ENCODE results near the gene ENTPD7.
A peak's percentile ranks its signal among the peaks of the same experiment; 100 is the strongest.

The ENTPD7 gene

GRCh38 chr10:99648717-99649116 lies 10.6 kb upstream of the ENTPD7 start:
- DNase-seq (ENCODE audit: low spot score): no peak

GRCh38 chr10:99652800-99653390 lies 6.4 kb upstream of the ENTPD7 start:
- DNase-seq (ENCODE audit: low spot score): no peak

- no peak for DNase-seq (ENCODE audit: low spot score)
These were observed 4.7 kb upstream of the ENTPD7 start for GRCh38 chr10:99654390-99655175.

GRCh38 chr10:99656199-99657064 lies 2.9 kb upstream of the ENTPD7 start:
- no peak for DNase-seq (ENCODE audit: low spot score)

DNA sequence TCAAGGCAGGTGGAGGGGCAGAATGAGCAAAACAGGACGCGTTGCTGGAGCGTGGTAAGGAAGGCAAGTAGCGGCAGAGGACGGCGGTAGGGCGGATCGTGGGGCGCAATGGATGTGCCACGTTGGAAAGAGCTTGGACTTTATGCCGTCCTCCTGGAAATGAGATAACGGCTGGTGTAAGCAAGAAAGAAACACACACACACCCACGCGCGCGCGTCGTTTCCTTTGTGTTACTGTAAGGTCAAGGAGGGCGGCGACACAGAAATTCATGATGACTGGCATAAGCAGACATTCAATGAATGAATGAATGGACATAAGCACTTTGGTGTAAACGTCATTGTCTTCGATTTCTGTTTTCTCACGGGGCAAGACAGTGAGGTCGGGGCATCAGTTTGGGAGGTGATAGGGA lies 683 bp upstream of the ENTPD7 start:
- DNase-seq (ENCODE audit: low spot score): peak; percentile 6

DNA sequence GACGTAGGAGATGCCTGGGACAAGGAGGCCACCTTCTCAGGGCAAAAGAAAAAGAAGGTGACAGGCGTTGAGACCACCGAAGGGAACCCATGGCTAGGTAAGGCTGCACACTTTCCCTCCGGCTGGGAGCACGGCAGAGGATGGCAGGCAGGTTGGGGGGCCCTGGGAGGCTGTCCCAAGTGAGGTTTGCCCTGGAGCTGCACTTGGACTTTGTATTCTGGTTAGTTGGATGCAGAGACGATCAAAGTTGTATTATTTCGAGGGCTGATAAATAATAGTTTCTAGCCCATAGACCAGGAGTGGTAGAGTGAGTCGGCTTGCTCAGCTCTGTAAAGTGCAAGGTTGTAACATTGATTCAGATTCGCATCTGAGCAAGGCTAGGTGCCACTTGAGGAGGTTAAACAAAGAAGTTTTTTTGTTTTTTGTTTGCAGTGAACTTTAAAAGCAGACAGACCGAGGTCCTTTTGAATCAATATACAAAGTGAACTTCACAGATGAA lies 608 bp downstream of the ENTPD7 start:
- DNase-seq (ENCODE audit: low spot score): peak; percentile 7

GRCh38 chr10:99660662-99661376 lies 1.5 kb downstream of the ENTPD7 start:
- peak; percentile 12 for DNase-seq (ENCODE audit: low spot score)

DNA sequence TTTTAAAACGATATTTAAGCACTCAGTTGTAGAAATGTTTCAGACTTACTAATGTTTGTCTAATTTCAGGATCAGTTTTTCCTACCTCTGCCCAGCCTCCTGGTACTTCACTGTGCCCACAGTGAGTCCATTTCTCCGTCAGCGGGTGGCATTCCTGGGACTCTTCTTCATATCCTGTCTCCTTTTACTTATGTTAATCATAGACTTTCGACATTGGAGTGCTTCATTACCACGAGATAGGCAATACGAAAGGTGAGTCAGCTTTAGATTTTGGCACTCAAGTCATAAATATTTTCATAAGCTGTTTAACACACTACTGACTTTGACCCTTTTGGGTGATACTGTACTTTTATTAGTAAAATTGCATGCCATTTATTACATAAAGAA lies 2.1 kb downstream of the ENTPD7 start:
- peak; percentile 67 for DNase-seq (ENCODE audit: low spot score)

GRCh38 chr10:99665304-99665703 lies 6.0 kb downstream of the ENTPD7 start:
- DNase-seq (ENCODE audit: low spot score): no peak

GRCh38 chr10:99667108-99667751 lies 7.9 kb downstream of the ENTPD7 start:
- peak; percentile 65 for DNase-seq (ENCODE audit: low spot score)

- DNase-seq (ENCODE audit: low spot score): no peak
These were observed 12.1 kb downstream of the ENTPD7 start for GRCh38 chr10:99671386-99671785.

GRCh38 chr10:99672884-99673283 lies 13.6 kb downstream of the ENTPD7 start:
- DNase-seq (ENCODE audit: low spot score): no peak

DNA sequence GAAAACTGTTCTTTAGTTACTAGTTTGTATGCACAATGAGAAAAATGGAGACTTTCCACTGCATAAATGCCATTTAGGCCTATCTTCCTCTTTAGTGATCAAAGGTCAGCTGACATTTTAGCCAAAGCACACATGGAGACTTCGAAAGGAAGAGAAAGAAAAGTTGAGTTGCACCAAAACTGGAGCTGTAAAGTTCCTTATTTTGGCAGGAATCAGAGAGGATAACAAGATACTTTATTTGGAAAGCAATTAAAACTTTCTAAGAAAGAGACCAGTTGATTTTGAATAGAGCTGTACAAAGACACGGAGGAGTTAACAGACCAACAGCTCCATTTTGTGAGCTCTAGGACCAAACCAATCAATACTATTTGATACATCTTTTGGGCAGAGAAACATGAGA lies 14.2 kb downstream of the ENTPD7 start:
- DNase-seq (ENCODE audit: low spot score): no peak

- no peak for DNase-seq (ENCODE audit: low spot score)
These were observed 15.5 kb downstream of the ENTPD7 start for GRCh38 chr10:99674762-99675161.

DNA sequence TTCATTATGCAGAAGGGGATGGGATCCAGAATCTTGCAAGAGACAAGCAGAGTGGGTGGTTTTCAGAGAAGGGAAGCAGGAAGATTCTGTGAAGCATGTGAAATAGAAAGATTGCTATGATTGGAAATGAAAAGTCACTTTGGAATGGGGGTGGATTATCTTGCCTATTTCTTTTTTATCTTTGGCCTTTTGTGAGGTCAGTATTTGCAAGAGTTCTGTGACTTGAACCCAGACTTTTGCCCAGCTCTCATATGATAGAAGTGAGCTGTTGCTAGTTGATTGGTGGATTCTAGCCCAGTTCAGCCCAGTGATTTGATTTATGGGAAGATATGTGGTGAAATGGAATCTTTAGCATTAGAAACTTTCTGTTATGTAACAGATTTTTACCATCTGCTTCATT lies 17.1 kb downstream of the ENTPD7 start:
- peak; percentile 58 for DNase-seq (ENCODE audit: low spot score)

GRCh38 chr10:99676895-99677294 lies 17.6 kb downstream of the ENTPD7 start:
- no peak for DNase-seq (ENCODE audit: low spot score)

DNA sequence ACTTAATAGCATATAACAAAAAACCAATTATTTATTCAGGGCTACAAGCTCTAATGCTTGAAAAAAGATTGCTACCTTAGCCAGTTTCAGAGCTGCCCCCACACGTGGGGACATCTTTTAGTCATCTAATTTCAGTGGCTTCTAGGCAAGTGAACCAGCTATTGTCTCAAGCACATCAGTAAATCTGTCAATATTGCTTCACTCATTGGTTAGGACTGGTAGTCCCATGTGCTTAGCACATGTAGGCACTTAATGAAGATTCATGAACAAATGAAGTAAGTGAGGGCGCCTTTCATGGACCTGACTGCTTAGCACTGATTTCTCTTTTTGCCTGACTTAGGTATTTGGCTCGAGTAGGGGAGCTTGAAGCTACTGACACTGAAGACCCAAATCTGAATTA lies 19.6 kb downstream of the ENTPD7 start:
- DNase-seq (ENCODE audit: low spot score): no peak

- no peak for DNase-seq (ENCODE audit: low spot score)
These were observed 22.2 kb downstream of the ENTPD7 start for GRCh38 chr10:99681553-99681952.

DNA sequence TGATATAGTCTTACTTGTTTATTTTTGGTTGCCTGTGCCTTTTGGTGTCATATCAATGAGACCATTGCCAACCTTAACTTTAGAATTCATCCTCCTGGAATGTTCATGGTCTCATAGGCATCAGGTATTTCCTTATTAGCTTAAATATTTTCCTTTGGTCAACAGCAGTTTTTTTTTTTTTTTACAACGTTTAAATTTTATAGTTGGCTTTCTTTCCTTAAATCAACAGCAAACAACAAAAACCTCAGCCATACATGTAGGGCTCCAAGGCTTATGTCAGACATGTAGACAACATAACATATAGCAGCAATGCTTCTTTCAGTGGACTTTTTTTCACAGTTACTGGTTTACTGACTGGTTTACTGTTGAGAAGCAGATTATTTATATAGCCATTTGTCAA lies 22.7 kb downstream of the ENTPD7 start:
- DNase-seq (ENCODE audit: low spot score): no peak

DNA sequence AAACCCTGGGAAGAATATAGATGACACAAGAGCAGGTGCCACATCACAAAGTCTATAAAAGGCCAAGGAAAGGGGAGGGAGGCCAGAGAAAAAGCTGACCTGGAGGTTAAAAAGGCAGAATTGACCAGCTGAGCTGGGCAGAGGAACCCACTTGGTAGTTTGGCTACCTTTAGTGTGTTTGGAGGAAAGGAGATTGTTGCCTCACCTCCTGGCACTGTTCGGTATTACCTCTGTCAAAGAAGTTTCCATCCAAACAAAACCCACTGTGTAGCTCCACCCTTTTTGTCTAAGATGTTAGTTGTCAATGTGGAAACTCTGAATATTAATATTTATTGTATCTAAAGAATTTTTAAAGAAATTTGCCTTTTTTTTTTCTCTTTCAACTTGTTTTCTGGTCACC lies 23.4 kb downstream of the ENTPD7 start:
- no peak for DNase-seq (ENCODE audit: low spot score)

DNA sequence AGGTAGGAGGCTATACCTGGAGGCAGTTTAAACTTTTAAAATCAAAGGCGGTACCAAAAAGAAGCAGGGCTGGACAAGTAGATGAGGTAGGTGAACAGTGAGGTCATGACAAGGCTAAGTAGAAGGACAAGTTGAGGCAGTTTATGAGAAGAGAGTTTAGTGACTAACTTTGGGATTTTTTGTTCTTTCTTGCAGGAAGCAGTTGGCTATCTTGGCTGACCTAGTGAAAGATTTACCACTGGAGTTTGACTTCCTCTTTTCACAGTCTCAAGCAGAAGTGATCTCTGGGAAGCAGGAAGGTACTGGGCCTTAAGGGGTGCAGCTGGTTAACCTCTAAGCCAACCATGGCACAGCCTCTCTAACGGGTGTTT lies 26.3 kb downstream of the ENTPD7 start:
- DNase-seq (ENCODE audit: low spot score): no peak

- no peak for DNase-seq (ENCODE audit: low spot score)
These were observed 30.2 kb downstream of the ENTPD7 start for GRCh38 chr10:99689461-99689860.
